Measurements from ENCODE around the gene C10orf53.

DNA sequence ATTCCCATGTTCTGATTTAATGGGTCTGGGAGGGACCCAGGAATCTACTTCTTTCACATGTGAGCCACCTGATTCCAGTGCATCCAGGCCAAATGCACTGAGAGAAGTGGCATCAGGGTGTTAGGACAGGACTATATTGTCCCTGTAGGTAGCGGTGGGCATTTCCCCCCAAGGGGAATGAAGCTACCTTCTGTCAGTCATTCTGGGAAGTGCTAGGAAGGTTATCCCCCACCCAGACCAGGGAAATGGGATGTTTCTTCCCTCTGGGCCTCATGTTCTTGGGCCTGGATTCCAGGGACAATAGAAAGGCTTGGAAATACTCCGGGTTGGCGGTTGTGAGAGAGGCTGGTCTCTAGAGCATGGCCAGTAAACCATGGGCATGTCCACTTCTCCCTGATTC lies 20.8 kb downstream of the C10orf53 start:
- TF ChIP-seq NRF1 (IDR thresholded peaks at IDR 0.05; ENCODE audit: low read depth, low read length) = no peak
- TF ChIP-seq, protein P1, sequence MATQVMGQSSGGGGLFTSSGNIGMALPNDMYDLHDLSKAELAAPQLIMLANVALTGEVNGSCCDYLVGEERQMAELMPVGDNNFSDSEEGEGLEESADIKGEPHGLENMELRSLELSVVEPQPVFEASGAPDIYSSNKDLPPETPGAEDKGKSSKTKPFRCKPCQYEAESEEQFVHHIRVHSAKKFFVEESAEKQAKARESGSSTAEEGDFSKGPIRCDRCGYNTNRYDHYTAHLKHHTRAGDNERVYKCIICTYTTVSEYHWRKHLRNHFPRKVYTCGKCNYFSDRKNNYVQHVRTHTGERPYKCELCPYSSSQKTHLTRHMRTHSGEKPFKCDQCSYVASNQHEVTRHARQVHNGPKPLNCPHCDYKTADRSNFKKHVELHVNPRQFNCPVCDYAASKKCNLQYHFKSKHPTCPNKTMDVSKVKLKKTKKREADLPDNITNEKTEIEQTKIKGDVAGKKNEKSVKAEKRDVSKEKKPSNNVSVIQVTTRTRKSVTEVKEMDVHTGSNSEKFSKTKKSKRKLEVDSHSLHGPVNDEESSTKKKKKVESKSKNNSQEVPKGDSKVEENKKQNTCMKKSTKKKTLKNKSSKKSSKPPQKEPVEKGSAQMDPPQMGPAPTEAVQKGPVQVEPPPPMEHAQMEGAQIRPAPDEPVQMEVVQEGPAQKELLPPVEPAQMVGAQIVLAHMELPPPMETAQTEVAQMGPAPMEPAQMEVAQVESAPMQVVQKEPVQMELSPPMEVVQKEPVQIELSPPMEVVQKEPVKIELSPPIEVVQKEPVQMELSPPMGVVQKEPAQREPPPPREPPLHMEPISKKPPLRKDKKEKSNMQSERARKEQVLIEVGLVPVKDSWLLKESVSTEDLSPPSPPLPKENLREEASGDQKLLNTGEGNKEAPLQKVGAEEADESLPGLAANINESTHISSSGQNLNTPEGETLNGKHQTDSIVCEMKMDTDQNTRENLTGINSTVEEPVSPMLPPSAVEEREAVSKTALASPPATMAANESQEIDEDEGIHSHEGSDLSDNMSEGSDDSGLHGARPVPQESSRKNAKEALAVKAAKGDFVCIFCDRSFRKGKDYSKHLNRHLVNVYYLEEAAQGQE (IDR thresholded peaks at IDR 0.05; ENCODE audit: low read depth, low read length) = no peak
- TF ChIP-seq, protein P2, sequence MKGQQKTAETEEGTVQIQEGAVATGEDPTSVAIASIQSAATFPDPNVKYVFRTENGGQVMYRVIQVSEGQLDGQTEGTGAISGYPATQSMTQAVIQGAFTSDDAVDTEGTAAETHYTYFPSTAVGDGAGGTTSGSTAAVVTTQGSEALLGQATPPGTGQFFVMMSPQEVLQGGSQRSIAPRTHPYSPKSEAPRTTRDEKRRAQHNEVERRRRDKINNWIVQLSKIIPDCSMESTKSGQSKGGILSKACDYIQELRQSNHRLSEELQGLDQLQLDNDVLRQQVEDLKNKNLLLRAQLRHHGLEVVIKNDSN (IDR thresholded peaks at IDR 0.05; ENCODE audit: borderline replicate concordance, low read depth) = no peak
- TF ChIP-seq MXI1 (IDR thresholded peaks at IDR 0.05; ENCODE audit: low read depth, low read length) = no peak
- TF ChIP-seq, protein P3, sequence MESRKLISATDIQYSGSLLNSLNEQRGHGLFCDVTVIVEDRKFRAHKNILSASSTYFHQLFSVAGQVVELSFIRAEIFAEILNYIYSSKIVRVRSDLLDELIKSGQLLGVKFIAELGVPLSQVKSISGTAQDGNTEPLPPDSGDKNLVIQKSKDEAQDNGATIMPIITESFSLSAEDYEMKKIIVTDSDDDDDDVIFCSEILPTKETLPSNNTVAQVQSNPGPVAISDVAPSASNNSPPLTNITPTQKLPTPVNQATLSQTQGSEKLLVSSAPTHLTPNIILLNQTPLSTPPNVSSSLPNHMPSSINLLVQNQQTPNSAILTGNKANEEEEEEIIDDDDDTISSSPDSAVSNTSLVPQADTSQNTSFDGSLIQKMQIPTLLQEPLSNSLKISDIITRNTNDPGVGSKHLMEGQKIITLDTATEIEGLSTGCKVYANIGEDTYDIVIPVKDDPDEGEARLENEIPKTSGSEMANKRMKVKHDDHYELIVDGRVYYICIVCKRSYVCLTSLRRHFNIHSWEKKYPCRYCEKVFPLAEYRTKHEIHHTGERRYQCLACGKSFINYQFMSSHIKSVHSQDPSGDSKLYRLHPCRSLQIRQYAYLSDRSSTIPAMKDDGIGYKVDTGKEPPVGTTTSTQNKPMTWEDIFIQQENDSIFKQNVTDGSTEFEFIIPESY (IDR thresholded peaks at IDR 0.05; ENCODE audit: borderline replicate concordance, low read depth) = no peak
- TF ChIP-seq, protein P4, sequence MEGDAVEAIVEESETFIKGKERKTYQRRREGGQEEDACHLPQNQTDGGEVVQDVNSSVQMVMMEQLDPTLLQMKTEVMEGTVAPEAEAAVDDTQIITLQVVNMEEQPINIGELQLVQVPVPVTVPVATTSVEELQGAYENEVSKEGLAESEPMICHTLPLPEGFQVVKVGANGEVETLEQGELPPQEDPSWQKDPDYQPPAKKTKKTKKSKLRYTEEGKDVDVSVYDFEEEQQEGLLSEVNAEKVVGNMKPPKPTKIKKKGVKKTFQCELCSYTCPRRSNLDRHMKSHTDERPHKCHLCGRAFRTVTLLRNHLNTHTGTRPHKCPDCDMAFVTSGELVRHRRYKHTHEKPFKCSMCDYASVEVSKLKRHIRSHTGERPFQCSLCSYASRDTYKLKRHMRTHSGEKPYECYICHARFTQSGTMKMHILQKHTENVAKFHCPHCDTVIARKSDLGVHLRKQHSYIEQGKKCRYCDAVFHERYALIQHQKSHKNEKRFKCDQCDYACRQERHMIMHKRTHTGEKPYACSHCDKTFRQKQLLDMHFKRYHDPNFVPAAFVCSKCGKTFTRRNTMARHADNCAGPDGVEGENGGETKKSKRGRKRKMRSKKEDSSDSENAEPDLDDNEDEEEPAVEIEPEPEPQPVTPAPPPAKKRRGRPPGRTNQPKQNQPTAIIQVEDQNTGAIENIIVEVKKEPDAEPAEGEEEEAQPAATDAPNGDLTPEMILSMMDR (IDR thresholded peaks at IDR 0.05) = no peak
